SH-SY5Y (cell line): ENCODE results near the gene STK24.

ENCODE experiments used
- GATA2 ChIP-seq: IDR thresholded peaks from 2 replicates; pipeline ENCODE4 v1.6.1; 2011; ENCODE audit warnings: mild to moderate bottlenecking, low read depth, low read length
- GATA3 ChIP-seq: IDR thresholded peaks from 2 replicates; pipeline ENCODE4 v1.6.1; 2011; ENCODE audit warnings: low read depth, mild to moderate bottlenecking, low read length, moderate library complexity

GRCh38 chr13:98473788-98474144 is 103.1 kb downstream of the STK24 start:
- no peak for TF ChIP-seq GATA2
- TF ChIP-seq GATA3, result no peak
